ENCODE measurements around the gene FGF14.

Gene FGF14

GRCh38 chr13:101916108-101916774 lies 485.6 kb downstream of the FGF14 start:
- no peak for DNase-seq

GRCh38 chr13:101915755-101916107 lies 486.1 kb downstream of the FGF14 start:
- no peak for DNase-seq

- DNase-seq = no peak
Observed at GRCh38 chr13:101915331-101915730, 486.5 kb downstream of the FGF14 start.

GRCh38 chr13:101911752-101912151 lies 490.1 kb downstream of the FGF14 start:
- no peak for DNase-seq

GRCh38 chr13:101903890-101904289 lies 498.0 kb downstream of the FGF14 start:
- no peak for DNase-seq

GRCh38 chr13:101898676-101899075 lies 503.2 kb downstream of the FGF14 start:
- DNase-seq = no peak

GRCh38 chr13:101896541-101896940 lies 505.3 kb downstream of the FGF14 start:
- DNase-seq = no peak

GRCh38 chr13:101893021-101893420 lies 508.8 kb downstream of the FGF14 start:
- no peak for DNase-seq

- DNase-seq = no peak
Observed at GRCh38 chr13:101892296-101892695, 509.6 kb downstream of the FGF14 start.

- no peak for DNase-seq
Observed at GRCh38 chr13:101881593-101881992, 520.3 kb downstream of the FGF14 start.

- DNase-seq = no peak
Observed at GRCh38 chr13:101880581-101880980, 521.3 kb downstream of the FGF14 start.

GRCh38 chr13:101876951-101877350 lies 524.9 kb downstream of the FGF14 start:
- DNase-seq = no peak

- DNase-seq = no peak
Observed at GRCh38 chr13:101875717-101876393, 526.0 kb downstream of the FGF14 start.

- DNase-seq = no peak
Observed at GRCh38 chr13:101875091-101875490, 526.8 kb downstream of the FGF14 start.

GRCh38 chr13:101869553-101869952 lies 532.3 kb downstream of the FGF14 start:
- DNase-seq = no peak

- no peak for DNase-seq
Observed at GRCh38 chr13:101868585-101869469, 533.0 kb downstream of the FGF14 start.

- no peak for DNase-seq
Observed at GRCh38 chr13:101866889-101867581, 534.8 kb downstream of the FGF14 start.

- no peak for DNase-seq
Observed at GRCh38 chr13:101858860-101859259, 543.0 kb downstream of the FGF14 start.

GRCh38 chr13:101846701-101847100 lies 555.1 kb downstream of the FGF14 start:
- no peak for DNase-seq

GRCh38 chr13:101846249-101846648 lies 555.6 kb downstream of the FGF14 start:
- DNase-seq = no peak

- no peak for DNase-seq
Observed at GRCh38 chr13:101845245-101846020, 556.4 kb downstream of the FGF14 start.

GRCh38 chr13:101841698-101842097 lies 560.1 kb downstream of the FGF14 start:
- no peak for DNase-seq

Data from effector CD8-positive, alpha-beta T cell (primary cell).